Psoas muscle (tissue), 8 donors: Measurements from ENCODE around the gene ZNF747. TPM values are rescaled to one million over a fixed set of nuclear protein-coding genes. Genes with fewer than 3 reads are reported as not detected.

Source experiments
- ATAC-seq, 4 donors: fragments of 200-7000 bp; cut with Tn5 transposase; one replicate each; pipeline ENCODE4 v1.9.1; 2020; ENCODE audit warnings: moderate library complexity in 3 of 4, mild to moderate bottlenecking in 2 of 4
- DNase-seq, 2 donors: peaks; one replicate each; pipeline ENCODE4 v3.0.0-alpha.2; 2020
- H3K27ac ChIP-seq: fragments of 200-600 bp; one replicate; pipeline ENCODE4 v1.8.0; 2022
- H3K27me3 ChIP-seq, 3 donors: fragments of 200-600 bp in 1 of 3; one replicate each; pipeline versions ENCODE4 v1.6.1 to v1.8.0; 2013 to 2022; ENCODE audit warnings: low read length in 2 of 3, mild to moderate bottlenecking in 2 of 3, moderate library complexity in 1 of 3; ENCODE audit not compliant: insufficient read depth in 3 of 3
- H3K36me3 ChIP-seq, 2 donors: fragments of 200-600 bp in 1 of 2; one replicate each; pipeline versions ENCODE4 v1.6.1 to v1.8.0; 2013 to 2022; ENCODE audit warnings: low read depth in 1 of 2, mild to moderate bottlenecking in 1 of 2, moderate library complexity in 1 of 2; ENCODE audit not compliant: insufficient read depth in 1 of 2
- H3K4me1 ChIP-seq: fragments of 200-600 bp; one replicate; pipeline ENCODE4 v1.8.0; 2022
- H3K4me3 ChIP-seq: fragments of 200-600 bp; one replicate; pipeline ENCODE4 v1.8.0; 2022; ENCODE audit warnings: mild to moderate bottlenecking
- H3K9me3 ChIP-seq: fragments of 200-600 bp; one replicate; pipeline ENCODE4 v1.8.0; 2022
- WGBS, 3 donors: extraction: QIAGEN DNeasy Blood & Tissue Kit; methylation state at CpG; one replicate each; pipeline versions ENCODE4 v1.1.6 to v1.1.7; 2013; 5-methylcytosine and 5-hydroxymethylcytosine counted together
- intact Hi-C, 2 donors: fragments of 100-400 bp; cut with DNase I; formaldehyde crosslinking; loops; one replicate each; pipeline versions ENCODE4 v1.11.0 to v1.14.2; 2022
- polyA plus RNA-seq, 3 donors: library from polyadenylated mRNA; stranded (reverse); fragments of 200-250 nt; gene quantifications; one replicate each; pipeline ENCODE4 v1.2.3, GENCODE V29; 2013
- total RNA-seq, 4 donors: library from RNA; stranded (reverse); fragmentation: NEBNext Ultra II Directional in 2 of 4; extraction: Animal tissue kit (Norgen Biotek cat#: 25700) in 2 of 4; gene quantifications; one replicate each; pipeline versions ENCODE4 v1.2.1 to v1.2.4, GENCODE V29; 2021 to 2023
- TF ChIP-seq, protein P1 (sequence below): fragments of 200-600 bp; IDR thresholded peaks from one replicate; pipeline ENCODE4 v1.8.0; 2022; ENCODE audit warnings: antibody characterized with exemption
- donor health status: healthy with polysubstance abuse.
- donor health status: DM: no; HTN: no; CAD: no; lungs with moderate emphysema.
- donor health status: Bipolar disorder and iron deficiency.
- donor health status: healthy.
- donor health status: DM: yes; HTN: yes; CAD: no.
- donor health status: DM: no; HTN: no; CAD: no.
- donor health status: DM: no; HTN: no; CAD: no.
- donor health status: DM: yes; HTN: yes; CAD: no.

ZNF747 gene
- total and polyA plus RNA-seq, 7 donors = 6.4 to 16.4 (median 7.9) TPM

DNA sequence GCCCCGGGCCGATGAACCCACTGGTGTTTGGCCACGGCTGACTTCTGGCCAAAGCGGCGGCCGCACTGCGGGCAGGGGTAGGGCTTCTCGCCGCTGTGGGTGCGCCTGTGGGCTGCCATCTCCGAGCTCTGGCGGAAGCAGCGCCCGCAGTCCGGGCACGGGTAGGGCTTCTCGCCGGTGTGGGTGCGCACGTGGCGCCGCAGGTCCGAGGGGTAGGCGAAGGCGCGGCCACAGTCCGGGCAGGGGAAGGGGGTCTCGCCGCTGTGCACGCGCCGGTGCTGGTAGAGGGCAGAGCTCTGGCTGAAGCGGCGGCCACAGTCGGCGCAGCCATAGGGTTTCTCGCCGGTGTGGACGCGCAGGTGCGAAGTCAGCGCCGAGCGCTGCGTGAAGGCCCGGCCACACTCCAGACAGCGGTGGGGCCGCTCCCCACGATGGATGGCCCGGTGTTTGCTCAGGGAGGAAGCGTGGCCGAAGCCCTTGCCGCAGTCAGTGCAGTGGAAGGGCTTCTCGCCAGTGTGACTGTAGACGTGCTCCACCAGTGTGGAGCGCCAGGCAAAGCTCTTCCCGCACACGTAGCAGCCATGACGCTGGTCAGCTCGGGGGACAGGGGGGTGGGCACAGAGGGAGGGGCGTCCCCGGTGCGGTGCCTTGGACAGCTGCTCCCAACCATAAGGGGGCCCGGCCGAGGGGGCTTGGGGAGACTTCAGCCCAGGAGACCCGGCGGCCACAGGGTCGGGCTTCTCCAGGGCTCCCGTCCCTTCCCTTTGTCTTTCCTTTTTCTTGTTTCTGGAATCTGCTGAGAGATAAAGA lies 20.9 kb upstream of the ZNF747 start:
- no peaks in the 10 kb centered on the region for H3K9me3 ChIP-seq
- peaks cover 31% of the 10 kb centered on the region for H3K4me1 ChIP-seq
- ATAC-seq (no peak), DNase-seq (peak in 1 of 2 donors; percentile 49)
- H3K27ac ChIP-seq = peak overlapping the region; percentile 97
- intact Hi-C loops = no loop called here
- TF ChIP-seq, protein P1, sequence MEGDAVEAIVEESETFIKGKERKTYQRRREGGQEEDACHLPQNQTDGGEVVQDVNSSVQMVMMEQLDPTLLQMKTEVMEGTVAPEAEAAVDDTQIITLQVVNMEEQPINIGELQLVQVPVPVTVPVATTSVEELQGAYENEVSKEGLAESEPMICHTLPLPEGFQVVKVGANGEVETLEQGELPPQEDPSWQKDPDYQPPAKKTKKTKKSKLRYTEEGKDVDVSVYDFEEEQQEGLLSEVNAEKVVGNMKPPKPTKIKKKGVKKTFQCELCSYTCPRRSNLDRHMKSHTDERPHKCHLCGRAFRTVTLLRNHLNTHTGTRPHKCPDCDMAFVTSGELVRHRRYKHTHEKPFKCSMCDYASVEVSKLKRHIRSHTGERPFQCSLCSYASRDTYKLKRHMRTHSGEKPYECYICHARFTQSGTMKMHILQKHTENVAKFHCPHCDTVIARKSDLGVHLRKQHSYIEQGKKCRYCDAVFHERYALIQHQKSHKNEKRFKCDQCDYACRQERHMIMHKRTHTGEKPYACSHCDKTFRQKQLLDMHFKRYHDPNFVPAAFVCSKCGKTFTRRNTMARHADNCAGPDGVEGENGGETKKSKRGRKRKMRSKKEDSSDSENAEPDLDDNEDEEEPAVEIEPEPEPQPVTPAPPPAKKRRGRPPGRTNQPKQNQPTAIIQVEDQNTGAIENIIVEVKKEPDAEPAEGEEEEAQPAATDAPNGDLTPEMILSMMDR = no peak
- peaks cover 0 to 30% of the 10 kb centered on the region in 2 donors for H3K36me3 ChIP-seq
- H3K4me3 ChIP-seq = no peak overlapping the region
- 92% methylated on average over 67 to 69 of the region's 69 CpGs for WGBS, 3 donors
- H3K27me3 ChIP-seq = no peaks in the 10 kb centered on the region

DNA sequence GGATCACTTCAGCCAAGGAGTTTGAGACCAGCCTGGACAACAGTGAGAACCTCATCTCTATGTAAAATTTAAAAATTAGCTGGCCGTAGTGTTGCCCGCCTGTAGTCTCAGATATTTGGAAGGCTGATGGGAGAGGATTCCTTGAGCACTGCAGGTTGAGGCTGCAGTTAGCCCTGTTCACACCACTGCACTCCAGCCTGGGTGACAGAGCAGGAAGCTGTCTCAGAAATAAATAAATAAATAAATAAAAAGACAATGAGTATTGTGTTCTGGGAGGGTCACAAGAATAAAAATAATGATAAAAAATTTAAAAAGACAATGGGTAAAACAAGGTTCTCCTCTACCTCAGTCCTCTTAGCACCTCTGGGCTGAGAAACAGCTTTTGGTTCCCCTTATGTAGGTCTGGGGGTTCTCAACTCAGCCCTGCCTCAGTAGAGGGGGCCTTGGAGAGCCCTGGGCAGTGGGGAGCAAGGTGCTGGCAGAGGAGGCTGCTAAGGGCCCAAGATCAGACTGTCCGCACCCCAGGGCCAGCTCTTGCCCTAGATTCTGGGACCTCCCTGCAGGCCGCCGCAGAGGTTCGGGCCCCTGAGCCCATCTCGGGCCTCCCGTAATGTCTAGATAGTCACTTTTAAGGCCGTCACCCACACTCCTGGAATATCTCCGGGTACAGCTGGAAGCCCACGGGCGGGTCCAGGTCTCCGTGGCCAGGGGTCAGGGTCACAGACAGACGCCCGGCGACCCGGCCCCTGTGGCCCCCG lies 20.1 kb upstream of the ZNF747 start:
- TF ChIP-seq, protein P1 = no peak
- Histone ChIP-seq H3K27me3 (no peaks in the 10 kb centered on the region), H3K27ac (peak overlapping the region; percentile 97), H3K36me3 (peaks cover 0 to 30% of the 10 kb centered on the region in 2 donors), H3K9me3 (no peaks in the 10 kb centered on the region), H3K4me1 (peaks cover 31% of the 10 kb centered on the region), H3K4me3 (no peak overlapping the region)
- ATAC-seq = no peak
- DNase-seq = no peak
- WGBS, 3 donors = 94 to 95% (median 94%) methylated on average over 16 to 18 of the region's 18 CpGs
- intact Hi-C loops = no loop called here

DNA sequence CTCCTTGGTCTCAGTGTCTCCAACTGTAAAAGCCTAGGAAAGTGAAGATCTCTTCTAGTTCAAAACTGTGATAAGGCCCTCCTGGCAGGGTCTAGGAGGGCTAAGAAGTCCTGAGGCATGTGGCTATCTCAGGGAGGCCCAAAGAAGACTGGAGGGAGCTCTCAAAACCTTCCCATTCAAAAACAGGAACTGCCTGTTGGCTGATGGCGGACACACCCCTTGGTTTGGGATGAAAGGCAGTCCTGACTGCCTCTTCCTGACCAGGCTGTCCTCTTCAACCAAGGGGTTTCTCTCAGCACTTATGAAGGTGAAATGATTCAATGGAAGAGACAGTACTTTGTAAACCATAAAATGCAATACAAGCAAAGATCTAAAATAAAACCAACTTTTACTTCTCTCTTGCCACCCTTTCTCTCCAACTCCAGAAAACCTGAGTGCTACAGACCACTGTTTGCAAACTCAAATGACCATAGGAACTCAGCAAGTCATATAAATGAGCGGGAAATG lies 18.8 kb upstream of the ZNF747 start:
- no peak for DNase-seq
- peaks cover 36% of the 10 kb centered on the region for H3K4me1 ChIP-seq

DNA sequence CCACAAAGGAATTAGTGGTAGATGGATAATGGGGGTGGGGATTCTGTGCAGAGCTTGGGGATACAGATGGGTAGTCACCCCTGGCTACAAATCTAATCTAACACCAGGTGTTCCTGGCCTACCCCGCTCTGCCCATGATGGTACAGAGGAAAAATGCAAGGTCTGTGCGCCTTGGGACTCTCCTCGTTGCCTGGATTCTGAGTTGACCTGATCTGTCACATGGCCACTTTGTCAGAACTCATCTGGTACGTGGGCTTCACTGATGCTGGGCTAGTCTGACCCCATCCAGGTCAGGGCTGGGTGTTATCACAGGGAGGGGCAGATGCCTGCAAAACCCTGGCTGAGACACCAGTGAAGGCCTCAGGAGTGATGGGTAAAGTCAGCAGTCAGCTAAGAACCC lies 18.3 kb upstream of the ZNF747 start:
- Histone ChIP-seq H3K4me1 (peaks cover 36% of the 10 kb centered on the region), H3K27ac (peak overlapping the region; percentile 41), H3K27me3 (no peaks in the 10 kb centered on the region), H3K36me3 (peaks cover 0 to 30% of the 10 kb centered on the region in 2 donors), H3K4me3 (no peak overlapping the region), H3K9me3 (no peaks in the 10 kb centered on the region)
- WGBS, 3 donors = 79 to 90% (median 84%) methylated on average over 4 of the region's 4 CpGs
- DNase-seq (no peak), ATAC-seq (no peak)
- intact Hi-C loops = no loop called here
- TF ChIP-seq, protein P1 = no peak

More for the DNA sequence above, 18.8 kb upstream of the ZNF747 start:
- 85 to 91% (median 91%) methylated on average over 2 of the region's 2 CpGs for WGBS, 3 donors
- intact Hi-C loops = no loop called here
- peak overlapping the region; percentile 41 for H3K27ac ChIP-seq
- no peak for ATAC-seq
- TF ChIP-seq, protein P1 = no peak
- H3K4me3 ChIP-seq = no peak overlapping the region
- peaks cover 0 to 30% of the 10 kb centered on the region in 2 donors for H3K36me3 ChIP-seq
- no peaks in the 10 kb centered on the region for H3K27me3 ChIP-seq
- H3K9me3 ChIP-seq = no peaks in the 10 kb centered on the region
